Activated T-cell treated with anti-CD3 and anti-CD28 coated beads for 24 hours (primary cell): ENCODE measurements around the gene USP47.

Experiments
- DNase-seq: peaks from one replicate; pipeline ENCODE4 v3.0.0-alpha.2; 2020; ENCODE audit warnings: low read depth

Gene USP47

GRCh38 chr11:12005061-12005460, 163.3 kb downstream of the USP47 start:
- no peak for DNase-seq

GRCh38 chr11:12005476-12005875, 163.7 kb downstream of the USP47 start:
- no peak for DNase-seq

GRCh38 chr11:12006552-12007229, 164.9 kb downstream of the USP47 start:
- DNase-seq = no peak

GRCh38 chr11:12007230-12007593, 165.4 kb downstream of the USP47 start:
- no peak for DNase-seq

- DNase-seq = no peak
Observed at GRCh38 chr11:12007769-12008737, 166.3 kb downstream of the USP47 start, which contains the start of gene DKK3. Gene DKK3 (minus strand): TSS chr11:12008626. CDS start chr11:12008582, 44 bp downstream.
